GM12874 (cell line): ENCODE data around the gene TCF20.

Source experiments
- TF ChIP-seq, protein P1 (sequence below): IDR thresholded peaks from 2 replicates; pipeline ENCODE4 v1.5.1; 2011; ENCODE audit warnings: low read depth, mild to moderate bottlenecking, control low read depth, low read length, moderate library complexity; ENCODE audit not compliant: insufficient read depth

The TCF20 gene

DNA sequence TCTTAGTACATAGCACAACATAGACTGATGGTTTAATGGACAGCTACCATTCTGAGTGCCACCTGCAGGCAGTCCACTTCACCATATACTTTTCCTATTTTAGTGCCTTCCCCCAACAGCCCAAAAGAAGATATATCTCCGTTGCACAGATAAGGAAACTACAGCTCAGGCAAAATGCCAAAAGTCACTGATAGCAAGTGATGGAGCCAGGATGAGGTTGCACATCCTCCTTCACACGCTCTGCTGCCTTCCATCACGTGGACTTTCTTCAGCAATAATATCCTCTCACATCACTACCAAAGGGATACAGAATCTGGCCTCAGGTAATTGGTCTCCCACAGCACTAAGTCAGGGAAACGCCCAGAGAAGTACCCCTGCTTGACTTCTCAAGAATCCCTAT, 7.5 kb downstream of the TCF20 start:
- TF ChIP-seq, protein P1, sequence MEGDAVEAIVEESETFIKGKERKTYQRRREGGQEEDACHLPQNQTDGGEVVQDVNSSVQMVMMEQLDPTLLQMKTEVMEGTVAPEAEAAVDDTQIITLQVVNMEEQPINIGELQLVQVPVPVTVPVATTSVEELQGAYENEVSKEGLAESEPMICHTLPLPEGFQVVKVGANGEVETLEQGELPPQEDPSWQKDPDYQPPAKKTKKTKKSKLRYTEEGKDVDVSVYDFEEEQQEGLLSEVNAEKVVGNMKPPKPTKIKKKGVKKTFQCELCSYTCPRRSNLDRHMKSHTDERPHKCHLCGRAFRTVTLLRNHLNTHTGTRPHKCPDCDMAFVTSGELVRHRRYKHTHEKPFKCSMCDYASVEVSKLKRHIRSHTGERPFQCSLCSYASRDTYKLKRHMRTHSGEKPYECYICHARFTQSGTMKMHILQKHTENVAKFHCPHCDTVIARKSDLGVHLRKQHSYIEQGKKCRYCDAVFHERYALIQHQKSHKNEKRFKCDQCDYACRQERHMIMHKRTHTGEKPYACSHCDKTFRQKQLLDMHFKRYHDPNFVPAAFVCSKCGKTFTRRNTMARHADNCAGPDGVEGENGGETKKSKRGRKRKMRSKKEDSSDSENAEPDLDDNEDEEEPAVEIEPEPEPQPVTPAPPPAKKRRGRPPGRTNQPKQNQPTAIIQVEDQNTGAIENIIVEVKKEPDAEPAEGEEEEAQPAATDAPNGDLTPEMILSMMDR, result no peak

DNA sequence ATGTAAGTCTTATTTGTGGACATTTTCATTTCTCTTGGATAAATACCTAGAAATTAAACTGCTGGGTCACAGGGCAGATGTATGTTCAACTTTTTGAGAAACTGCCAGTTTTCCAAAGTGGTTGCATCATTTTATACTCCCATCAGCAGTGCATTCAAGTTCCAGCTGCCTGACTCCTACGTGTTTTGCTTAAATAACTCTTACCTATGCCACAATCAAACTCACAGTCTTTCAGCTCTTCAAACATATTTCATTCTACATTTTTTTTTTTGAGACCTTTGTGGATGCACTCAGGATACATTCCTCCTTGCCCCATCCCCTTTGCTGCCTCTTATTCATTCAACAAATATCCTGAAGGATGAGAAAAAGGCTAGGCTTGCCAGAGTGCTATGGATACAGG, 9.2 kb downstream of the TCF20 start:
- TF ChIP-seq, protein P1, result no peak

DNA sequence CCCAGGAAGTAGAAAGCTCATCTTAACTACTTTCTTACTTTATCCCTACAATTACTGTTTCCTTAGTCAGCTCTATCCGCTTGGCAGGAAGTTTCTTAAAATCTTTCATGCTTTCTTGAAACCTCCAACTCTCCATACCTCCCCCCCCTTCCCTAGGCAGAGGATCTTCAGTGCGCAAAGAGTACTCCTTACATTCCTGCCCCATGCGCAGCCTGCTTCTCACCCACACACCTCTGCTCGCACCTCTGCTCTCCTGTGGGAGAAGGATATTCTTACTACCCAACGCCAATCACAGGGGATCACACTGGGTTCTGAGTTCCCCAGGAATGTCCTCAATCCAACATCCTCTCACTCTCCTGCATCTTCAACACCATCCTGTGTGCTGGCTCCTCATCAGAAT, 12.3 kb downstream of the TCF20 start:
- TF ChIP-seq, protein P1, result no peak

DNA sequence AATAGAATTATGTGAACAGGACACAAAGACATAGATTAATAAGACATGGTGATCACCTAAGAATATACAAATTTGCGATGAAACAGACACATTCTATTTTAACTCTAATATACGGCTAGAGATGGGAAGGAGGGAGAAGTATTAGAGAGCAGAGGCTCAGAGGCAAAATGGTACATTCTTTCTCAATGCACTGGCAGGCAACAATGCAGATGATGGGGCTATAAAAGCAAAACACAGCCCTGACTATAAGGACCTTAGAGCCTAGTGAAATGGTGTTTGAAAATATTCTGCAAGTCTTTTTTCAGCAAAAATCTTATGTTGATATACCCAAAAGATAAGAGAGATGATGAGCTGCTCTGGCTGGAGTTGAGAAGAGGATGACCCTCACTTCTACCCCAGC, 13.1 kb downstream of the TCF20 start:
- TF ChIP-seq, protein P1, result no peak

DNA sequence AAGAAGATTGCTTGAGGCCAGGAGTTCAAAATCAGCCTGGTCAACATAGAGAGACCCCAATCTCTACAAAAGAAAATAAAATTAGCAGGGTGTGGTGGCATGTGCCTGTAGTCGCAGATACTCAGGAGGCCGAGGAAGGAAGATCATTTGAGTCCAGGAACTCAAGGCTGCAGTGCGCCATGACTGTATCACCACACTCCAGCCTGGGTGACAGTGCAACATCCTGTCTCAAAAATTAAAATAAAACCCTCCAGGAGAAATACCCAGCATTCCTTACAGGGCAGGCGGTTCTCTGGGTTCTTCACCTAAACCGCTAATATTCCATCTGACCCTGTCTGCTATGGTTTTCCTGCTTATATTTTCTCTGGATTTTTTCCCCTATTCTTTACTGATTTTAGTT, 13.5 kb downstream of the TCF20 start:
- TF ChIP-seq, protein P1, result no peak

DNA sequence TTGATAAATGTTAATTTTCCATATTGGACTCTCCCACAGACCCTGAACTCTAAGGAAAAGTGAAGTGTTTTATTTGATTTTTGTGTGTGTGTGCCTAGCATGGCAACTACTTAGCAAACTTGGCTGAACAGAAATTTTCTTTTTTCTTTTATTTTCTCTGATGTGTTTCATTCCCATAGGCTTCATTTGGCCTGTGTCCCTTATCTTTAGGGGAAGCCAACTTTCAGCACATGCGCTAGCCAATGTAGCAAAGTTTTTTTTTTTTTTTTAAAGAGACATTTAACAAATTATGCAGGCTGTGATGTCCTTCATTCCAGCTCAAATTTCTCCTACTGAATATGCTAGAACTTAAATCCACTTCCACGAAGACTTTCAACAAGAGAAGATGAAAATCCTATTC, 14.2 kb downstream of the TCF20 start:
- TF ChIP-seq, protein P1, result no peak

DNA sequence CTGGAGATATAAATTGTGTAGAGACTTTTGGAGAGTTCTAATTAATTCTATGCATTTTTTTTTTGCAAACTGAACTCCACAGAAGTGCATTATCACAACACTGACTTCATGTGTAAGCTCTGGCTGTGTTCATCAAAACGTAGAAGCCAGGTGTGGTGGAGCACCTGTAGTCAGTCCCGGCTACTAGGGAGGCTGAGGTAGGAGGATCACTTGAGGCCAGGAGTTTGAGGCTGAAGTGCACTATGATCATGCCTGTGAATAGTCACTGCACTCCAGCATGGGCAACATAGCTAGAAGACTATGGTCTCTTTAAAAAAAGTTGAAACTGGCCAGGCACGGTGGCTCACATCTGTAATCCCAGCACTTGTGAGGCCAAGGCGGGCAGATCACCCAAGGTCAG, 20.6 kb downstream of the TCF20 start:
- TF ChIP-seq, protein P1, result no peak

DNA sequence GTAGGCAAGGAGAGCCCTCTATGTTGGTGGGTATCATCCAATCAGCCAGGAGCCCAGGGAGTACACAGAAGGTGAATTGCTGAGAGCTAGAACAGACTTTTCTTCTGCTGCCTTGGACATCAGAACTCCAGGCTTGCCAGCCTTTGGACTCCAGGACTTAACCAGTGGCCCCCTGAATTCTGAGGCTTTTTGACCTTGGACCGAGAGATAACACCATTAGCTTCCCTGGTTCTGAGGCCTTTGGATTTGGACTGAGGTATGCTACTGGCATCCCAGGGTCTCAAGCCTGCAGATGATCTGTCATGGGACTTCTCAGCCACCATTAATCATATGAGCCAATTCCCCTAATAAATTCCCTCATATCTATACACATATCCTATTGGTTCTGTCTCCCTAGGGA, 21.5 kb downstream of the TCF20 start:
- TF ChIP-seq, protein P1, result no peak
